Left ventricle myocardium inferior (tissue), 1 donor: ENCODE results near the gene RPS24. TPM values are rescaled to one million over a fixed set of nuclear protein-coding genes. Genes with fewer than 3 reads are reported as not detected.

ENCODE experiments used
- DNase-seq: peaks from one replicate; pipeline ENCODE4 v3.0.0-alpha.2; 2020
- H3K27ac ChIP-seq: fragments of 200-600 bp; replicated peaks from 2 replicates; pipeline ENCODE4 v1.8.0; 2021
- H3K27me3 ChIP-seq: fragments of 200-600 bp; 2 replicates; pipeline ENCODE4 v1.8.0; 2021; ENCODE audit warnings: low read depth
- H3K36me3 ChIP-seq: fragments of 200-600 bp; 2 replicates; pipeline ENCODE4 v1.8.0; 2021
- H3K4me1 ChIP-seq: fragments of 200-600 bp; 2 replicates; pipeline ENCODE4 v1.8.0; 2021
- H3K4me3 ChIP-seq: fragments of 200-600 bp; 2 replicates; pipeline ENCODE4 v1.8.0; 2021; ENCODE audit warnings: mild to moderate bottlenecking, moderate library complexity
- H3K9me3 ChIP-seq: fragments of 200-600 bp; replicated peaks from 2 replicates; pipeline ENCODE4 v1.8.0; 2021
- CTCF ChIP-seq: fragments of 200-600 bp; IDR thresholded peaks from 2 replicates; pipeline ENCODE4 v1.8.0; 2021; ENCODE audit warnings: antibody characterized with exemption, mild to moderate bottlenecking, borderline replicate concordance
- intact Hi-C: fragments of 100-400 bp; cut with micrococcal nuclease; formaldehyde crosslinking; loops from one replicate; pipeline ENCODE4 v1.11.0; 2022
- total RNA-seq: library from RNA; stranded (reverse); fragmentation: NEBNext Ultra II Directional; extraction: Animal tissue kit (Norgen Biotek cat#: 25700); gene quantifications from one replicate; pipeline ENCODE4 v1.2.1, GENCODE V29; 2021
- donor health status: DM: no; HTN: yes; CAD: no; lungs with severe emphysema.

RPS24 gene
- total RNA-seq, 1 donor from 2014 or later: 829 TPM

- H3K36me3 ChIP-seq: peaks cover 69% of the 10 kb centered on the region
- H3K4me3 ChIP-seq: no peak overlapping the region
- no peak overlapping the region for H3K27ac ChIP-seq
- no peak for DNase-seq
- intact Hi-C loops: no loop called here
- H3K27me3 ChIP-seq: no peaks in the 10 kb centered on the region
- peaks cover 61% of the 10 kb centered on the region for H3K4me1 ChIP-seq
- TF ChIP-seq CTCF: no peak
- H3K9me3 ChIP-seq: no peaks in the 10 kb centered on the region
Measured at GRCh38 chr10:78038105-78038504, 4.4 kb downstream of the RPS24 start.

- Histone ChIP-seq H3K4me1 (peaks cover 65% of the 10 kb centered on the region), H3K4me3 (no peak overlapping the region), H3K27me3 (no peaks in the 10 kb centered on the region), H3K27ac (no peak overlapping the region), H3K9me3 (no peaks in the 10 kb centered on the region), H3K36me3 (peaks cover 69% of the 10 kb centered on the region)
- intact Hi-C loops: no loop called here
- no peak for DNase-seq
- no peak for TF ChIP-seq CTCF
Measured at GRCh38 chr10:78038791-78039547, 5.3 kb downstream of the RPS24 start.

GRCh38 chr10:78039743-78040142, 6.1 kb downstream of the RPS24 start:
- Histone ChIP-seq H3K4me1 (peaks cover 58% of the 10 kb centered on the region), H3K4me3 (no peak overlapping the region), H3K9me3 (no peaks in the 10 kb centered on the region), H3K36me3 (peaks cover 69% of the 10 kb centered on the region), H3K27me3 (no peaks in the 10 kb centered on the region), H3K27ac (no peak overlapping the region)
- intact Hi-C loops: loop anchor here (10.0 kb wide), 1 partner anchor 1155 kb away; no protein-coding TSS in a partner anchor
- TF ChIP-seq CTCF: no peak
- no peak for DNase-seq

- Histone ChIP-seq H3K4me3 (no peak overlapping the region), H3K27me3 (no peaks in the 10 kb centered on the region), H3K4me1 (peaks cover 41% of the 10 kb centered on the region), H3K36me3 (peaks cover 56% of the 10 kb centered on the region), H3K9me3 (no peaks in the 10 kb centered on the region), H3K27ac (no peak overlapping the region)
- intact Hi-C loops: loop anchor here (10.0 kb wide), 1 partner anchor 1153 kb away; no protein-coding TSS in a partner anchor
- no peak for DNase-seq
- no peak for TF ChIP-seq CTCF
Measured at GRCh38 chr10:78041170-78042057, 7.8 kb downstream of the RPS24 start.

GRCh38 chr10:78042058-78042751, 8.5 kb downstream of the RPS24 start:
- Histone ChIP-seq H3K4me1 (peaks cover 37% of the 10 kb centered on the region), H3K27me3 (no peaks in the 10 kb centered on the region), H3K27ac (no peak overlapping the region), H3K4me3 (no peak overlapping the region), H3K9me3 (no peaks in the 10 kb centered on the region), H3K36me3 (peaks cover 48% of the 10 kb centered on the region)
- TF ChIP-seq CTCF: no peak
- intact Hi-C loops: loop anchor here (10.0 kb wide), 1 partner anchor 1153 kb away; no protein-coding TSS in a partner anchor
- no peak for DNase-seq
